IMR-90 (cell line): ENCODE data around the gene URM1. TPM values are rescaled to one million over a fixed set of nuclear protein-coding genes. Genes with fewer than 3 reads are reported as not detected.

ENCODE experiments used
- ATAC-seq: fragments of 200-7000 bp; cut with Tn5 transposase; 2 replicates; pipeline ENCODE4 v1.9.1; 2020; ENCODE audit warnings: low read depth, mild to moderate bottlenecking, moderate library complexity
- BruUV-seq: library from RNA; stranded (reverse); fragments of 400-500 nt; replicated peaks from 2 replicates; lab custom pipeline; 2021; lab: Mats Ljungman, UMichigan
- CTCF ChIA-PET: fragments of 300-600 bp; formaldehyde crosslinking; extraction: SDS; loops from one replicate; lab custom pipeline; 2021; ENCODE audit warnings: antibody characterized with exemption; lab: Yijun Ruan, JAX
- POLR2A ChIA-PET: fragments of 300-600 bp; sonication (Branson Sonifier 250); formaldehyde crosslinking; loops from one replicate; lab custom pipeline; 2022; ENCODE audit warnings: antibody characterized with exemption; ENCODE audit not compliant: unreplicated experiment; lab: Charles Lee
- DNase-seq: peaks from one replicate; pipeline ENCODE4 v3.0.0; 2013
- H2AFZ ChIP-seq: replicated peaks from 2 replicates; pipeline ENCODE3; 2013; ENCODE audit warnings: low read length, mild to moderate bottlenecking; ENCODE audit not compliant: poor library complexity
- H2AK5ac ChIP-seq: 2 replicates; pipeline ENCODE4 v1.6.1; 2013; ENCODE audit warnings: low read depth, low read length, inconsistent platforms
- H2AK9ac ChIP-seq: replicated peaks from 2 replicates; pipeline ENCODE3; 2013; ENCODE audit warnings: mild to moderate bottlenecking, low read depth, low read length, moderate library complexity; ENCODE audit not compliant: poor library complexity
- H2BK120ac ChIP-seq: 2 replicates; pipeline ENCODE4 v1.6.1; 2013; ENCODE audit warnings: low read depth, low read length, inconsistent platforms
- H2BK15ac ChIP-seq: 3 replicates; pipeline ENCODE4 v1.6.1; 2013; ENCODE audit warnings: low read depth, low read length, inconsistent platforms
- H2BK20ac ChIP-seq: 2 replicates; pipeline ENCODE4 v1.6.1; 2013; ENCODE audit warnings: low read depth, mild to moderate bottlenecking, inconsistent platforms, low read length, moderate library complexity
- H2BK5ac ChIP-seq: 2 replicates; pipeline ENCODE4 v1.6.1; 2013; ENCODE audit warnings: mild to moderate bottlenecking, low read depth, low read length, inconsistent platforms; ENCODE audit not compliant: poor library complexity, severe bottlenecking
- H3K14ac ChIP-seq: replicated peaks from 2 replicates; pipeline ENCODE4 v1.6.1; 2013; ENCODE audit warnings: low read depth, low read length, inconsistent platforms
- H3K18ac ChIP-seq: 2 replicates; pipeline ENCODE4 v1.6.1; 2013; ENCODE audit warnings: low read depth, low read length, control low read depth
- H3K23ac ChIP-seq: 2 replicates; pipeline ENCODE4 v1.6.1; 2013; ENCODE audit warnings: low read depth, low read length, inconsistent platforms
- H3K27ac ChIP-seq: 2 replicates; pipeline ENCODE4 v1.5.1; 2013; ENCODE audit warnings: mild to moderate bottlenecking, control low read depth, low read length; ENCODE audit not compliant: insufficient read depth
- H3K27me3 ChIP-seq: 2 replicates; pipeline ENCODE4 v1.6.1; 2013; ENCODE audit warnings: low read length; ENCODE audit not compliant: control insufficient read depth, insufficient read depth
- H3K36me3 ChIP-seq: 2 replicates; pipeline ENCODE4 v1.6.1; 2013; ENCODE audit warnings: low read length, mixed read lengths; ENCODE audit not compliant: control insufficient read depth, insufficient read depth
- H3K4ac ChIP-seq: 2 replicates; pipeline ENCODE4 v1.6.1; 2013; ENCODE audit warnings: low read depth, low read length, inconsistent platforms
- H3K4me1 ChIP-seq: 2 replicates; pipeline ENCODE4 v1.6.1; 2013; ENCODE audit warnings: low read length, mixed read lengths; ENCODE audit not compliant: control insufficient read depth, insufficient read depth
- H3K4me2 ChIP-seq: 2 replicates; pipeline ENCODE4 v1.6.1; 2013; ENCODE audit warnings: low read depth, mild to moderate bottlenecking, control low read depth, low read length, moderate library complexity
- H3K4me3 ChIP-seq: 2 replicates; pipeline ENCODE4 v1.5.1; 2013; ENCODE audit warnings: low read depth, mild to moderate bottlenecking, control low read depth, low read length, moderate library complexity; ENCODE audit not compliant: insufficient read depth
- H3K56ac ChIP-seq: 2 replicates; pipeline ENCODE4 v1.6.1; 2013; ENCODE audit warnings: low read length, inconsistent platforms; ENCODE audit not compliant: insufficient read depth; ENCODE audit errors: extremely low read depth
- H3K79me1 ChIP-seq, 2 experiments: 2 replicates each; pipeline ENCODE4 v1.6.1; 2013; ENCODE audit warnings: low read length in 2 of 2, inconsistent platforms in 1 of 2, low read depth in 1 of 2
- H3K9ac ChIP-seq: 2 replicates; pipeline ENCODE4 v1.6.1; 2013; ENCODE audit warnings: low read depth, low read length, control low read depth
- H3K9me1 ChIP-seq: 2 replicates; pipeline ENCODE4 v1.6.1; 2013; ENCODE audit warnings: low read length, inconsistent platforms; ENCODE audit not compliant: insufficient read depth
- H3K9me3 ChIP-seq: 2 replicates; pipeline ENCODE4 v1.6.1; 2013; ENCODE audit warnings: low read length; ENCODE audit not compliant: control insufficient read depth, insufficient read depth
- H4K20me1 ChIP-seq: 2 replicates; pipeline ENCODE4 v1.6.1; 2013; ENCODE audit warnings: low read length, inconsistent platforms; ENCODE audit not compliant: insufficient read depth
- H4K5ac ChIP-seq: 2 replicates; pipeline ENCODE4 v1.6.1; 2013; ENCODE audit warnings: mild to moderate bottlenecking, low read depth, low read length, control low read depth
- H4K8ac ChIP-seq, 2 experiments: 2 replicates each; pipeline ENCODE4 v1.6.1; 2013; ENCODE audit warnings: low read depth in 2 of 2, low read length in 2 of 2, control low read depth in 1 of 2, inconsistent platforms in 1 of 2
- H4K91ac ChIP-seq: 2 replicates; pipeline ENCODE4 v1.6.1; 2013; ENCODE audit warnings: low read depth, low read length, inconsistent platforms; ENCODE audit not compliant: insufficient read depth
- BHLHE40 ChIP-seq: fragments of 150-350 bp; IDR thresholded peaks from 2 replicates; pipeline ENCODE4 v1.6.1; 2016; ENCODE audit warnings: mild to moderate bottlenecking, low read depth, low read length
- CEBPB ChIP-seq: IDR thresholded peaks from 2 replicates; pipeline ENCODE4 v1.6.1; 2012; ENCODE audit warnings: low read depth, low read length, improper control_type of control experiment
- CHD1 ChIP-seq: IDR thresholded peaks from 2 replicates; pipeline ENCODE4 v1.6.1; 2012; ENCODE audit warnings: low read depth, low read length, improper control_type of control experiment
- CTCF ChIP-seq: conservative IDR thresholded peaks from 2 replicates; pipeline ENCODE4 v1.5.1; 2012; ENCODE audit warnings: mild to moderate bottlenecking, low read depth, low read length, improper control_type of control experiment
- ELK1 ChIP-seq: fragments of 150-350 bp; IDR thresholded peaks from 2 replicates; pipeline ENCODE4 v1.6.1; 2016; ENCODE audit warnings: low read depth, mild to moderate bottlenecking, low read length, moderate library complexity, borderline replicate concordance
- FOS ChIP-seq: fragments of 150-350 bp; IDR thresholded peaks from 2 replicates; pipeline ENCODE4 v1.6.1; 2016; ENCODE audit warnings: low read depth, low read length
- MAFK ChIP-seq: IDR thresholded peaks from 2 replicates; pipeline ENCODE4 v1.6.1; 2012; ENCODE audit warnings: low read depth, low read length, improper control_type of control experiment
- MAZ ChIP-seq: IDR thresholded peaks from 2 replicates; pipeline ENCODE4 v1.6.1; 2012; ENCODE audit warnings: low read depth, mild to moderate bottlenecking, low read length, improper control_type of control experiment, moderate library complexity, borderline replicate concordance
- MXI1 ChIP-seq: IDR thresholded peaks from 2 replicates; pipeline ENCODE4 v1.6.1; 2012; ENCODE audit warnings: low read depth, mild to moderate bottlenecking, low read length, moderate library complexity, borderline replicate concordance
- NFE2L2 ChIP-seq: fragments of 150-350 bp; IDR thresholded peaks from 2 replicates; pipeline ENCODE4 v1.6.1; 2016; ENCODE audit warnings: low read depth, mild to moderate bottlenecking, low read length
- POLR2A ChIP-seq: IDR thresholded peaks from 2 replicates; pipeline ENCODE4 v1.6.1; 2012; ENCODE audit warnings: mild to moderate bottlenecking, low read depth, low read length
- RAD21 ChIP-seq: IDR thresholded peaks from 2 replicates; pipeline ENCODE4 v1.6.1; 2012; ENCODE audit warnings: low read length, improper control_type of control experiment
- RCOR1 ChIP-seq: IDR thresholded peaks from 2 replicates; pipeline ENCODE4 v1.6.1; 2012; ENCODE audit warnings: mild to moderate bottlenecking, low read length, improper control_type of control experiment; ENCODE audit not compliant: insufficient replicate concordance
- RFX5 ChIP-seq: IDR thresholded peaks from 2 replicates; pipeline ENCODE4 v1.8.0; 2012; ENCODE audit warnings: low read depth, mild to moderate bottlenecking, low read length, moderate library complexity
- SMC3 ChIP-seq: fragments of 150-350 bp; IDR thresholded peaks from 2 replicates; pipeline ENCODE4 v1.6.1; 2016; ENCODE audit warnings: low read depth, mild to moderate bottlenecking, antibody characterized with exemption, low read length, moderate library complexity
- USF2 ChIP-seq: fragments of 150-350 bp; IDR thresholded peaks from 2 replicates; pipeline ENCODE4 v1.6.1; 2017; ENCODE audit warnings: mild to moderate bottlenecking, antibody characterized with exemption, low read length, low read depth
- WGBS, 2 experiments: methylation state at CpG; one replicate each; pipeline versions ENCODE4 v1.1.5 to v1.1.7; 2013; ENCODE audit warnings: missing lambda C conversion rate in 2 of 2; ENCODE audit not compliant: insufficient read length in 1 of 2; ENCODE audit errors: extremely low coverage in 2 of 2; 5-methylcytosine and 5-hydroxymethylcytosine counted together
- dilution Hi-C: fragments of 300-500 bp; cut with HindIII; formaldehyde crosslinking; loops from one replicate; pipeline ENCODE4 v1.14.3; 2018; ENCODE audit warnings: low sequenced_read_pairs; ENCODE audit not compliant: unreplicated experiment
- in situ Hi-C: fragments of 300-500 bp; cut with MboI; formaldehyde crosslinking; loops from 3 replicates; pipeline ENCODE4 v1.14.3; 2019; ENCODE audit warnings: low sequenced_read_pairs, inconsistent platforms, mixed read lengths
- intact Hi-C: fragments of 100-400 bp; cut with micrococcal nuclease; formaldehyde crosslinking; loops from 2 replicates; pipeline ENCODE4 v1.10.0; 2022
- polyA plus RNA-seq, 3 experiments: library from polyadenylated mRNA; depleted of rRNA; stranded (reverse); fragments of >200 nt; gene quantifications; 2 replicates each; pipeline ENCODE4 v1.2.3, GENCODE V29; 2012; ENCODE audit warnings: low replicate concordance in 1 of 3
- total RNA-seq: library from RNA; depleted of rRNA; stranded (reverse); fragments of >200 nt; gene quantifications from 2 replicates; pipeline ENCODE4 v1.2.3, GENCODE V29; 2012

Gene URM1
- total and polyA plus RNA-seq, 2 of the 4 experiments (the other 2 are of a cell fraction): 33.2 to 66.9 TPM

- H3K79me1 ChIP-seq: peaks cover 0 to 11% of the 10 kb centered on the region in 2 experiments; a peak in 3 of 4 replicates
- no TSS peak for BruUV-seq
- no peak overlapping the region for H4K91ac ChIP-seq
- H2BK120ac ChIP-seq: no peak overlapping the region
- intact Hi-C loops (no loop called here), dilution Hi-C loops (no loop called here), in situ Hi-C loops (no loop called here)
- no peak overlapping the region for H2AFZ ChIP-seq
- H2AK5ac ChIP-seq: no peak overlapping the region
- WGBS, 2 experiments: 83% methylated on average over 1 of the region's 11 CpGs; no CpG with 5 or more reads in 1 of the 2 experiments
- H3K9me3 ChIP-seq: no peaks in the 10 kb centered on the region
- no peaks in the 10 kb centered on the region for H3K9me1 ChIP-seq
- no peak overlapping the region for H4K5ac ChIP-seq
- H4K8ac ChIP-seq: no peak overlapping the region
- no peak overlapping the region for H3K18ac ChIP-seq
- no peak for TF ChIP-seq CTCF
- no peak for TF ChIP-seq MXI1
- TF ChIP-seq SMC3: no peak
- TF ChIP-seq CHD1: no peak
- no peak for TF ChIP-seq BHLHE40
- no peak for TF ChIP-seq FOS
- TF ChIP-seq USF2: no peak
- no peak for TF ChIP-seq RCOR1
- TF ChIP-seq ELK1: no peak
- no peak for TF ChIP-seq NFE2L2
- no peak for TF ChIP-seq POLR2A
- TF ChIP-seq MAZ: no peak
- TF ChIP-seq RFX5: no peak
- TF ChIP-seq RAD21: no peak
- TF ChIP-seq CEBPB: no peak
- no peak for TF ChIP-seq MAFK
- H2BK15ac ChIP-seq: no peak overlapping the region
- H3K56ac ChIP-seq: no peak overlapping the region
- H2BK5ac ChIP-seq: no peak overlapping the region
- peaks cover under 1% of the 10 kb centered on the region for H4K20me1 ChIP-seq
- H3K23ac ChIP-seq: no peak overlapping the region
- no peak for DNase-seq
- H2AK9ac ChIP-seq: no peak overlapping the region
- H3K36me3 ChIP-seq: peaks cover 37% of the 10 kb centered on the region
- no peak overlapping the region for H3K27ac ChIP-seq
- H3K4me3 ChIP-seq: no peak overlapping the region
- H3K27me3 ChIP-seq: no peaks in the 10 kb centered on the region
- ChIA-PET CTCF (no interaction called here), POLR2A (interaction anchor here (0.6 kb wide), 1 partner anchor 33 kb away, joined by 5 read pairs; no protein-coding TSS in a partner anchor)
- no peaks in the 10 kb centered on the region for H3K4me1 ChIP-seq
- H3K4ac ChIP-seq: no peak overlapping the region
- no peak overlapping the region for H2BK20ac ChIP-seq
- H3K9ac ChIP-seq: no peak overlapping the region
- no peak overlapping the region for H3K14ac ChIP-seq
- ATAC-seq: no peak
- no peak overlapping the region for H3K4me2 ChIP-seq
These were observed 19.1 kb downstream of the URM1 start for GRCh38 chr9:128390150-128390812.
